ENCODE measurements around the gene SCNM1. TPM values are rescaled to one million over a fixed set of nuclear protein-coding genes. Genes with fewer than 3 reads are reported as not detected.
A peak's percentile ranks its signal among the peaks of the same experiment; 100 is the strongest.
"Not testable (repeated sequence)": the region's sequence is repeated elsewhere in the genome, so short reads cannot be mapped to it uniquely, and the experiment has no call there.

The SCNM1 gene
- total RNA-seq, 1 donor = 25.3 TPM

DNA sequence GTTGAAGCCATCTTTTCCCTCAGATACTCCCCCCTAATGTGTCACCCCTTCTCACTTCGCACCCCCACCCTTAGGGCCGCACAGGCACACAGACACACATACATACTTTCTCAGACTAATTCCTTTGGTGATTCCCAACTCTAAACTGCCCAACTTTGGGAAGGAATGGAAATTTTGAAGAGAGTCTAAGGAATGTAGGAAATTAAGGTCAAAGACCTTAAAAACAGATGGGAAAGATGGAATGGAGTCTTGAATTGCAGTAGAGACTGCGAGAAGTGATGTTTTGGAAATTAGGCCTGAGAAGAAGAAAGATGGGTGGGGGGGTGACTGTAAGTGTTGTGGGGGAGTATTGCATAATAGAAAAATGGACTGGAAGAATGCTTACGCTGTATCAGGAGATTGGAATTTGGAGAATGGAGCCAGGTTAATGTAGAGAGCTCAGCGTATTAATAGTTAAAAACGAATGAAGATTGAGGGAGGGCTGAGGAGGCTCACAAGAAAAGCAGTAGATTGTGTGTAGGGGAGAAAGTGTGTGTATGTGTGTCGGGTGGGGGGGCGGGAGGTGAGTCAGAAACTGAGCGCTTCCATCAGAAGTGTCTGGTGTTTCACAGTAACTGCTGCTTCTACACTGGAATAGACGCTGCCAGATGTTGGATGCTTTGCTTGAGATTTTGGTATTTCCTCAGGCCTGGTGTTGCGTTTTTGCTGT lies 34.1 kb downstream of the SCNM1 start:
- peaks cover 32% of the 10 kb centered on the region for H3K4me1 ChIP-seq (ENCODE audit: insufficient read depth, low read length)
- H3K36me3 ChIP-seq (ENCODE audit: insufficient read depth, low read length) = peaks cover 20% of the 10 kb centered on the region
- peak; percentile 91 for DNase-seq (ENCODE audit: insufficient read length, low spot score, missing footprints)
- H3K4me2 ChIP-seq (ENCODE audit: insufficient read depth, low read length) = peak overlapping the region; percentile 99
- H3K4me3 ChIP-seq (ENCODE audit: insufficient read depth, low read length) = peak overlapping the region; percentile 99
- peak overlapping the region; percentile 29 for H2AFZ ChIP-seq (ENCODE audit: low read length)
- peaks cover 63% of the 10 kb centered on the region for H3K79me2 ChIP-seq (ENCODE audit: insufficient read depth, low read length)
- TF ChIP-seq, protein P1, sequence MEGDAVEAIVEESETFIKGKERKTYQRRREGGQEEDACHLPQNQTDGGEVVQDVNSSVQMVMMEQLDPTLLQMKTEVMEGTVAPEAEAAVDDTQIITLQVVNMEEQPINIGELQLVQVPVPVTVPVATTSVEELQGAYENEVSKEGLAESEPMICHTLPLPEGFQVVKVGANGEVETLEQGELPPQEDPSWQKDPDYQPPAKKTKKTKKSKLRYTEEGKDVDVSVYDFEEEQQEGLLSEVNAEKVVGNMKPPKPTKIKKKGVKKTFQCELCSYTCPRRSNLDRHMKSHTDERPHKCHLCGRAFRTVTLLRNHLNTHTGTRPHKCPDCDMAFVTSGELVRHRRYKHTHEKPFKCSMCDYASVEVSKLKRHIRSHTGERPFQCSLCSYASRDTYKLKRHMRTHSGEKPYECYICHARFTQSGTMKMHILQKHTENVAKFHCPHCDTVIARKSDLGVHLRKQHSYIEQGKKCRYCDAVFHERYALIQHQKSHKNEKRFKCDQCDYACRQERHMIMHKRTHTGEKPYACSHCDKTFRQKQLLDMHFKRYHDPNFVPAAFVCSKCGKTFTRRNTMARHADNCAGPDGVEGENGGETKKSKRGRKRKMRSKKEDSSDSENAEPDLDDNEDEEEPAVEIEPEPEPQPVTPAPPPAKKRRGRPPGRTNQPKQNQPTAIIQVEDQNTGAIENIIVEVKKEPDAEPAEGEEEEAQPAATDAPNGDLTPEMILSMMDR (IDR thresholded peaks at IDR 0.05; ENCODE audit: extremely low read depth, low read depth, low read length) = no peak
- no peaks in the 10 kb centered on the region for H3K9me3 ChIP-seq (ENCODE audit: low read depth, low read length)
- H4K20me1 ChIP-seq (ENCODE audit: insufficient read depth, low read length) = peaks cover 43% of the 10 kb centered on the region
- no peaks in the 10 kb centered on the region for H3K27me3 ChIP-seq (ENCODE audit: insufficient read depth, low read length)
- peak overlapping the region; percentile 96 for H3K27ac ChIP-seq (ENCODE audit: low read depth, low read length)

DNA sequence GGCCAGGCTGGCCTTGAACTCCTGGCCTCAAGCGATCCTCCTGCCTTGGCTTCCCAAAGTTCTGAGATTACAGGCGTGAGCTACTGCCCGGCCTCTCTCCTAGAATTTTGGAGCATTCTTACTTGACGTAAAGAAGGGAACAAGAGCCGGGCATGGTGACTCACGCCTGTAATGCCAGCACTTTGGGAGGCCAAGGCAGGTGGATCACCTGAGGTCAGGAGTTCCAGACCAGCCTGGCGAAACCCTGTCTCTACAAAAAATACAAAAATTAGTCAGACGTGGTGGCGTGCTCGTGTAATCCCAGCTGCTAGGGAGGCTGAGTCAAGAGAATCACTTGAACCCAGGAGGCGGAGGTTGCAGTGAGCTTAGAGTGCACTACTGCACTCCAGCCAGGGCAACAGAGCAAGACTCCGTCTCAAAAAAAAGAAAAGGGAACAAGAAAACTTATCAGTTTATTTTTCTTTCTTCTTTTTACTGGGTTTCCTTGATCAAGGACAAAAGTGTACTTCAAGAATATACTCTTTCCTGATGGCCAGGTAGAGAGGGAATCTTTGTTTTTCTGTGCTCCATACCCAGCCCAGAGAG lies 39.5 kb downstream of the SCNM1 start:
- peaks cover 12% of the 10 kb centered on the region for H3K4me1 ChIP-seq (ENCODE audit: insufficient read depth, low read length)
- H4K20me1 ChIP-seq (ENCODE audit: insufficient read depth, low read length) = peaks cover 68% of the 10 kb centered on the region
- H3K4me2 ChIP-seq (ENCODE audit: insufficient read depth, low read length); H3K27ac ChIP-seq (ENCODE audit: low read depth, low read length); H3K27me3 ChIP-seq (ENCODE audit: insufficient read depth, low read length); H3K9me3 ChIP-seq (ENCODE audit: low read depth, low read length); H2AFZ ChIP-seq (ENCODE audit: low read length); H3K4me3 ChIP-seq (ENCODE audit: insufficient read depth, low read length); DNase-seq (ENCODE audit: insufficient read length, low spot score, missing footprints): not testable (repeated sequence)
- H3K79me2 ChIP-seq (ENCODE audit: insufficient read depth, low read length) = peaks cover 96% of the 10 kb centered on the region
- peaks cover 47% of the 10 kb centered on the region for H3K36me3 ChIP-seq (ENCODE audit: insufficient read depth, low read length)

DNA sequence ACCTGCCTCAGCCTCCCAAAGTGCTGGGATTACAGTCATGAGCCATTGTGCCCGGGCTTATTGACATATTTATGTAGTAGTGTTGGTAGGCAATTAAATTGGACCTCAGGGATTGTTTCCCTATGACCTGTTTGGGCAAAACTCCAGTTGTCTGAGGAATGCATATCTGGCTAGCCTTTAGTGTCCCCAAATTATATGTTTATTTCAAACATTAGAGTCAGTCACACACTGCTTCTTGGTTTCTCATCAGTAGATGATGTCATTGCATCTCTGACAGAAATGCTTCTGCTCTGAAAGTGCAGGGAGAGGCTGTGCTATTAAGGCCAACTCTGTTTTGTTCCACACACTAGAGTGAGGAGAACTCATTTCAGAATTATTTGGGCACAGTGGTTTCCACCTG lies 44.9 kb downstream of the SCNM1 start:
- Histone ChIP-seq H3K36me3 (ENCODE audit: insufficient read depth, low read length) (peaks cover 53% of the 10 kb centered on the region), H2AFZ (ENCODE audit: low read length) (no peak overlapping the region), H3K27me3 (ENCODE audit: insufficient read depth, low read length) (no peaks in the 10 kb centered on the region), H3K4me2 (ENCODE audit: insufficient read depth, low read length) (no peak overlapping the region), H3K9me3 (ENCODE audit: low read depth, low read length) (no peaks in the 10 kb centered on the region), H3K79me2 (ENCODE audit: insufficient read depth, low read length) (peaks cover 99% of the 10 kb centered on the region), H3K4me1 (ENCODE audit: insufficient read depth, low read length) (peaks cover 5% of the 10 kb centered on the region), H4K20me1 (ENCODE audit: insufficient read depth, low read length) (peaks cover 58% of the 10 kb centered on the region), H3K4me3 (ENCODE audit: insufficient read depth, low read length) (no peak overlapping the region), H3K27ac (ENCODE audit: low read depth, low read length) (peak overlapping the region; percentile 53)
- TF ChIP-seq, protein P1 (IDR thresholded peaks at IDR 0.05; ENCODE audit: extremely low read depth, low read depth, low read length) = no peak
- DNase-seq (ENCODE audit: insufficient read length, low spot score, missing footprints) = peak; percentile 68

DNA sequence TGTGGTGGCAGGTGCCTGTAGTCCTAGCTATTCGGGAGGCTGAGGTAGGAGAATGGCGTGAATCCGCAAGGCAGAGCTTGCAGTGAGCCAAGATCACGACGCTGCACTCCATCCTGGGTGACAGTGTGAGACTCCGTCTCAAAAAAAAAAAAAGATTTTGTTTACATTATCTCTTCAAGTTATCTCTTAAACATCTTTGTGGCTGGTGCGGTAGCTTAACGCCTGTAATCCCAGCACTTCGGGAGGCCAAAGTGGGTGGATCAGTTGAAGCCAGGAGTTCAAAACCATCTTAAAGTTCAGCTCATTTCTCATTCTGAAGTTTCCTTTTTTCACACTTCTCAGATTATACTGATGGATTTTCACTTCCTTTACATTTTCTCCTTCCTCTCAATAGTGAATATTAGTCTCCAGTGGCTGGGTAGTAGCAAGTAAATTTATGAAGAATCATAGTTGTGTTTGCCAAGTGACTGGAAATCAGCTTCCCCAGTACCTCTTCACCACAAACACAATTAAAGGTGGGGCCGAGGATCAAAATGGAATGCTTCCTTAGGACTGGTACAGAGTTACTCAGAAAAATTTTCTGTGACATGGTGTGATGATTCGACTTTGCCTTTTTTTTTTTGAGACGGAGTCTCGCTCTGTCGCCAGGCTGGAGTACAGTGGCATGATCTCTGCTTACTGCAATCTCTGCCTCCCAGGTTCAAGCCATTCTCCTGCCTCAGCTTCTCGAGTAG lies 46.2 kb downstream of the SCNM1 start:
- Histone ChIP-seq H2AFZ (ENCODE audit: low read length) (no peak overlapping the region), H3K27me3 (ENCODE audit: insufficient read depth, low read length) (no peaks in the 10 kb centered on the region), H4K20me1 (ENCODE audit: insufficient read depth, low read length) (peaks cover 57% of the 10 kb centered on the region), H3K36me3 (ENCODE audit: insufficient read depth, low read length) (peaks cover 46% of the 10 kb centered on the region), H3K27ac (ENCODE audit: low read depth, low read length) (no peak overlapping the region), H3K4me1 (ENCODE audit: insufficient read depth, low read length) (peaks cover 5% of the 10 kb centered on the region), H3K4me2 (ENCODE audit: insufficient read depth, low read length) (no peak overlapping the region), H3K4me3 (ENCODE audit: insufficient read depth, low read length) (no peak overlapping the region), H3K79me2 (ENCODE audit: insufficient read depth, low read length) (peaks cover 98% of the 10 kb centered on the region), H3K9me3 (ENCODE audit: low read depth, low read length) (no peaks in the 10 kb centered on the region)
- DNase-seq (ENCODE audit: insufficient read length, low spot score, missing footprints) = no peak
- TF ChIP-seq, protein P1 (IDR thresholded peaks at IDR 0.05; ENCODE audit: extremely low read depth, low read depth, low read length) = no peak
